ENCODE measurements around the gene RASGRF1.

- no peak for TF ChIP-seq CTCF (IDR thresholded peaks at IDR 0.05)
- TF ChIP-seq POLR2A (IDR thresholded peaks at IDR 0.05): no peak
- TF ChIP-seq POLR2AphosphoS5 (IDR thresholded peaks at IDR 0.05): no peak
- TF ChIP-seq EP300 (IDR thresholded peaks at IDR 0.05): no peak
Measured at GRCh38 chr15:79089331-79089889, 1.2 kb downstream of the RASGRF1 start.
